Mesodermal cell (in vitro differentiated cells): ENCODE measurements around the gene ZFHX3.
A peak's percentile ranks its signal among the peaks of the same experiment; 100 is the strongest.

Source experiments
- H3K27ac ChIP-seq: 2 replicates; pipeline ENCODE4 v1.7.0; 2013; ENCODE audit warnings: mild to moderate bottlenecking, low read depth, low read length, moderate library complexity; ENCODE audit not compliant: severe bottlenecking
- H3K36me3 ChIP-seq: 2 replicates; pipeline ENCODE4 v1.7.1; 2013; ENCODE audit warnings: mild to moderate bottlenecking, low read length, moderate library complexity; ENCODE audit not compliant: control insufficient read depth, insufficient read depth
- H3K4me1 ChIP-seq: one replicate; pipeline ENCODE4 v1.7.1; 2013; ENCODE audit warnings: mild to moderate bottlenecking, low read length; ENCODE audit not compliant: insufficient read depth, control insufficient read depth, poor library complexity, severe bottlenecking
- H3K4me3 ChIP-seq: 2 replicates; pipeline ENCODE4 v1.7.0; 2013; ENCODE audit warnings: low read length, control low read depth, mild to moderate bottlenecking; ENCODE audit not compliant: insufficient read depth, poor library complexity, severe bottlenecking; ENCODE audit errors: extremely low read depth
- H3K9me3 ChIP-seq: 2 replicates; pipeline ENCODE4 v1.7.1; 2013; ENCODE audit warnings: mild to moderate bottlenecking, low read length, moderate library complexity; ENCODE audit not compliant: control insufficient read depth
- WGBS, 2 experiments: methylation state at CpG; one replicate each; pipeline ENCODE4 v1.1.5; 2013; ENCODE audit warnings: missing lambda C conversion rate in 2 of 2; ENCODE audit not compliant: insufficient coverage in 2 of 2; 5-methylcytosine and 5-hydroxymethylcytosine counted together

Gene ZFHX3

GRCh38 chr16:73025151-73025855, 22.6 kb downstream of the ZFHX3 start:
- Histone ChIP-seq H3K4me3 (no peak overlapping the region), H3K4me1 (peaks cover 29% of the 10 kb centered on the region), H3K27ac (peak overlapping the region; percentile 45), H3K9me3 (no peaks in the 10 kb centered on the region), H3K36me3 (peaks cover 5% of the 10 kb centered on the region)
- 87 to 94% methylated on average over 6 to 8 of the region's 11 CpGs for WGBS, 2 experiments

- WGBS, 2 experiments, result 92 to 94% methylated on average over 9 to 10 of the region's 13 CpGs
- H3K9me3 ChIP-seq, result no peaks in the 10 kb centered on the region
- peaks cover 5% of the 10 kb centered on the region for H3K36me3 ChIP-seq
- H3K27ac ChIP-seq, result no peak overlapping the region
- no peak overlapping the region for H3K4me3 ChIP-seq
- peaks cover 36% of the 10 kb centered on the region for H3K4me1 ChIP-seq
These were observed 23.3 kb downstream of the ZFHX3 start for GRCh38 chr16:73024571-73025105.

- no peak overlapping the region for H3K4me3 ChIP-seq
- WGBS, 2 experiments, result 81 to 89% methylated on average over 14 to 21 of the region's 22 CpGs
- no peak overlapping the region for H3K27ac ChIP-seq
- no peaks in the 10 kb centered on the region for H3K9me3 ChIP-seq
- H3K4me1 ChIP-seq, result peaks cover 42% of the 10 kb centered on the region
- H3K36me3 ChIP-seq, result peaks cover 5% of the 10 kb centered on the region
These were observed 24.0 kb downstream of the ZFHX3 start for GRCh38 chr16:73023752-73024570.

GRCh38 chr16:73023320-73023719, 24.6 kb downstream of the ZFHX3 start:
- WGBS, 2 experiments, result 93 to 99% methylated on average over 9 to 10 of the region's 10 CpGs
- Histone ChIP-seq H3K27ac (no peak overlapping the region), H3K4me3 (no peak overlapping the region), H3K9me3 (no peaks in the 10 kb centered on the region), H3K36me3 (peaks cover 5% of the 10 kb centered on the region), H3K4me1 (peaks cover 41% of the 10 kb centered on the region)

- H3K4me3 ChIP-seq, result no peak overlapping the region
- H3K9me3 ChIP-seq, result no peaks in the 10 kb centered on the region
- peaks cover 5% of the 10 kb centered on the region for H3K36me3 ChIP-seq
- WGBS, 2 experiments, result 93 to 94% methylated on average over 7 of the region's 7 CpGs
- H3K4me1 ChIP-seq, result peaks cover 33% of the 10 kb centered on the region
- H3K27ac ChIP-seq, result no peak overlapping the region
These were observed 25.4 kb downstream of the ZFHX3 start for GRCh38 chr16:73022534-73022933.

GRCh38 chr16:73021866-73022495, 25.9 kb downstream of the ZFHX3 start:
- no peak overlapping the region for H3K4me3 ChIP-seq
- peaks cover 5% of the 10 kb centered on the region for H3K36me3 ChIP-seq
- no peak overlapping the region for H3K27ac ChIP-seq
- no peaks in the 10 kb centered on the region for H3K9me3 ChIP-seq
- 93 to 97% methylated on average over 7 to 9 of the region's 12 CpGs for WGBS, 2 experiments
- H3K4me1 ChIP-seq, result peaks cover 30% of the 10 kb centered on the region

GRCh38 chr16:73020409-73020884, 27.5 kb downstream of the ZFHX3 start:
- Histone ChIP-seq H3K4me3 (no peak overlapping the region), H3K9me3 (no peaks in the 10 kb centered on the region), H3K27ac (peak overlapping the region; percentile 83), H3K4me1 (peaks cover 32% of the 10 kb centered on the region), H3K36me3 (peaks cover 5% of the 10 kb centered on the region)
- 91% methylated on average over 10 to 11 of the region's 12 CpGs for WGBS, 2 experiments

- H3K36me3 ChIP-seq, result peaks cover 5% of the 10 kb centered on the region
- H3K4me1 ChIP-seq, result peaks cover 32% of the 10 kb centered on the region
- no peaks in the 10 kb centered on the region for H3K9me3 ChIP-seq
- no peak overlapping the region for H3K4me3 ChIP-seq
- H3K27ac ChIP-seq, result peak overlapping the region; percentile 83
- 86 to 87% methylated on average over 16 of the region's 19 CpGs for WGBS, 2 experiments
These were observed 28.2 kb downstream of the ZFHX3 start for GRCh38 chr16:73019457-73020362.

- Histone ChIP-seq H3K27ac (peak overlapping the region; percentile 83), H3K36me3 (peaks cover 4% of the 10 kb centered on the region), H3K4me3 (no peak overlapping the region), H3K4me1 (peaks cover 29% of the 10 kb centered on the region), H3K9me3 (no peaks in the 10 kb centered on the region)
- 80 to 85% methylated on average over 10 to 11 of the region's 19 CpGs for WGBS, 2 experiments
These were observed 29.0 kb downstream of the ZFHX3 start for GRCh38 chr16:73018821-73019456.
